ENCODE data around the gene MAPKAP1.

The MAPKAP1 gene

GRCh38 chr9:125467116-125467740 lies 239.8 kb downstream of the MAPKAP1 start:
- Histone ChIP-seq H3K36me3 (ENCODE audit: insufficient read depth, low read length) (no peaks in the 10 kb centered on the region), H3F3A (ENCODE audit: insufficient read depth, low read length) (no peaks in the 10 kb centered on the region), H3K9me3 (ENCODE audit: low read length) (no peaks in the 10 kb centered on the region), H3K27me3 (ENCODE audit: insufficient read depth, low read length) (no peaks in the 10 kb centered on the region), H3K4me1 (ENCODE audit: insufficient read depth, low read length, severe bottlenecking) (no peaks in the 10 kb centered on the region), H3K27ac (ENCODE audit: low read depth, low read length, poor library complexity, severe bottlenecking) (no peak overlapping the region), H4K20me1 (ENCODE audit: insufficient read depth, low read length) (no peaks in the 10 kb centered on the region), H3K79me2 (ENCODE audit: insufficient read depth, low read length) (no peaks in the 10 kb centered on the region), H3K4me3 (ENCODE audit: low read depth, low read length, poor library complexity, severe bottlenecking) (no peak overlapping the region), H2AFZ (ENCODE audit: low read length) (no peak overlapping the region), H3K4me2 (ENCODE audit: low read length) (no peak overlapping the region), H3K9me2 (ENCODE audit: low read depth, low read length) (no peaks in the 10 kb centered on the region), H3K9ac (ENCODE audit: low read length) (no peak overlapping the region)
- TF ChIP-seq CTCF (IDR thresholded peaks at IDR 0.05; ENCODE audit: low read length), result no peak
- TF ChIP-seq EZH2 (IDR thresholded peaks at IDR 0.05; ENCODE audit: borderline replicate concordance, low read length), result no peak

- H3K79me2 ChIP-seq (ENCODE audit: insufficient read depth, low read length), result no peaks in the 10 kb centered on the region
- H3K4me2 ChIP-seq (ENCODE audit: low read length), result no peak overlapping the region
- H4K20me1 ChIP-seq (ENCODE audit: insufficient read depth, low read length), result no peaks in the 10 kb centered on the region
- H3K36me3 ChIP-seq (ENCODE audit: insufficient read depth, low read length), result 0 out of 2 replicates have a peak, but pooled peaks cover 1% of the 10 kb centered on the region
- no peaks in the 10 kb centered on the region for H3K27me3 ChIP-seq (ENCODE audit: insufficient read depth, low read length)
- no peak overlapping the region for H2AFZ ChIP-seq (ENCODE audit: low read length)
- no peak overlapping the region for H3K4me3 ChIP-seq (ENCODE audit: low read depth, low read length, poor library complexity, severe bottlenecking)
- no peaks in the 10 kb centered on the region for H3F3A ChIP-seq (ENCODE audit: insufficient read depth, low read length)
- no peak overlapping the region for H3K9ac ChIP-seq (ENCODE audit: low read length)
- H3K27ac ChIP-seq (ENCODE audit: low read depth, low read length, poor library complexity, severe bottlenecking), result no peak overlapping the region
- no peaks in the 10 kb centered on the region for H3K9me3 ChIP-seq (ENCODE audit: low read length)
- no peaks in the 10 kb centered on the region for H3K4me1 ChIP-seq (ENCODE audit: insufficient read depth, low read length, severe bottlenecking)
- TF ChIP-seq CTCF (IDR thresholded peaks at IDR 0.05; ENCODE audit: low read length) (no peak), EZH2 (IDR thresholded peaks at IDR 0.05; ENCODE audit: borderline replicate concordance, low read length) (no peak)
- no peaks in the 10 kb centered on the region for H3K9me2 ChIP-seq (ENCODE audit: low read depth, low read length)
Observed at GRCh38 chr9:125466411-125466810, 240.6 kb downstream of the MAPKAP1 start.

- Histone ChIP-seq H4K20me1 (ENCODE audit: insufficient read depth, low read length) (no peaks in the 10 kb centered on the region), H3K9me3 (ENCODE audit: low read length) (0 out of 2 replicates have a peak, but pooled peaks cover 2% of the 10 kb centered on the region), H3K79me2 (ENCODE audit: insufficient read depth, low read length) (no peaks in the 10 kb centered on the region), H3K4me2 (ENCODE audit: low read length) (no peak overlapping the region), H3K27me3 (ENCODE audit: insufficient read depth, low read length) (no peaks in the 10 kb centered on the region), H3K4me1 (ENCODE audit: insufficient read depth, low read length, severe bottlenecking) (no peaks in the 10 kb centered on the region), H2AFZ (ENCODE audit: low read length) (no peak overlapping the region), H3K27ac (ENCODE audit: low read depth, low read length, poor library complexity, severe bottlenecking) (no peak overlapping the region), H3K9ac (ENCODE audit: low read length) (no peak overlapping the region), H3K9me2 (ENCODE audit: low read depth, low read length) (no peaks in the 10 kb centered on the region), H3K4me3 (ENCODE audit: low read depth, low read length, poor library complexity, severe bottlenecking) (no peak overlapping the region), H3F3A (ENCODE audit: insufficient read depth, low read length) (no peaks in the 10 kb centered on the region), H3K36me3 (ENCODE audit: insufficient read depth, low read length) (peaks cover 15% of the 10 kb centered on the region; the same call in 1 of the 2 replicates)
- TF ChIP-seq CTCF (IDR thresholded peaks at IDR 0.05; ENCODE audit: low read length) (no peak), EZH2 (IDR thresholded peaks at IDR 0.05; ENCODE audit: borderline replicate concordance, low read length) (no peak)
Observed at GRCh38 chr9:125464591-125465385, 242.2 kb downstream of the MAPKAP1 start.
